Thymus (tissue), 11 donors: ENCODE results near the gene ABCA5. TPM values are rescaled to one million over a fixed set of nuclear protein-coding genes. Genes with fewer than 3 reads are reported as not detected.
A peak's percentile ranks its signal among the peaks of the same experiment; 100 is the strongest.

ENCODE experiments used
- DNase-seq, 9 donors: peaks; one replicate each; pipeline ENCODE4 v3.0.0-alpha.2; 2013; ENCODE audit warnings: low spot score in 9 of 9, low read depth in 6 of 9, missing footprints in 1 of 9
- H3K27ac ChIP-seq, 2 donors: one replicate each; pipeline ENCODE4 v1.5.1; 2013; ENCODE audit warnings: control low read depth in 1 of 2, low read depth in 1 of 2, low read length in 1 of 2, mild to moderate bottlenecking in 1 of 2, moderate library complexity in 1 of 2
- H3K27me3 ChIP-seq, 2 donors: one replicate each; pipeline ENCODE4 v1.5.1; 2013; ENCODE audit warnings: low read length in 1 of 2; ENCODE audit not compliant: control insufficient read depth in 2 of 2, insufficient read depth in 1 of 2
- H3K36me3 ChIP-seq, 2 donors: one replicate each; pipeline ENCODE4 v1.5.1; 2013; ENCODE audit warnings: low read length in 1 of 2, mild to moderate bottlenecking in 1 of 2, moderate library complexity in 1 of 2; ENCODE audit not compliant: control insufficient read depth in 2 of 2, insufficient read depth in 2 of 2
- H3K4me1 ChIP-seq, 2 donors: one replicate each; pipeline ENCODE4 v1.5.1; 2013; ENCODE audit warnings: low read length in 2 of 2; ENCODE audit not compliant: control insufficient read depth in 2 of 2, insufficient read depth in 2 of 2
- H3K4me3 ChIP-seq, 2 donors: one replicate each; pipeline ENCODE4 v1.5.1; 2013; ENCODE audit warnings: low read length in 2 of 2, control low read depth in 1 of 2, mild to moderate bottlenecking in 1 of 2
- H3K9me3 ChIP-seq, 2 donors: one replicate each; pipeline ENCODE4 v1.5.1; 2013; ENCODE audit warnings: low read length in 1 of 2, mild to moderate bottlenecking in 1 of 2; ENCODE audit not compliant: control insufficient read depth in 2 of 2, insufficient read depth in 1 of 2
- WGBS: extraction: QIAGEN DNeasy Blood & Tissue Kit; methylation state at CpG from one replicate; pipeline ENCODE4 v1.1.7; 2013; 5-methylcytosine and 5-hydroxymethylcytosine counted together
- polyA plus RNA-seq: library from polyadenylated mRNA; stranded (reverse); fragments of 200-250 nt; gene quantifications from one replicate; pipeline ENCODE4 v1.2.3, GENCODE V29; 2013
- total RNA-seq: library from RNA; stranded (reverse); fragments of 120-200 nt; gene quantifications from one replicate; pipeline ENCODE4 v1.2.4, GENCODE V29; 2013
- donor health status: healthy.

The ABCA5 gene
- total and polyA plus RNA-seq, 2 donors = 8.3 to 63.1 TPM

DNA sequence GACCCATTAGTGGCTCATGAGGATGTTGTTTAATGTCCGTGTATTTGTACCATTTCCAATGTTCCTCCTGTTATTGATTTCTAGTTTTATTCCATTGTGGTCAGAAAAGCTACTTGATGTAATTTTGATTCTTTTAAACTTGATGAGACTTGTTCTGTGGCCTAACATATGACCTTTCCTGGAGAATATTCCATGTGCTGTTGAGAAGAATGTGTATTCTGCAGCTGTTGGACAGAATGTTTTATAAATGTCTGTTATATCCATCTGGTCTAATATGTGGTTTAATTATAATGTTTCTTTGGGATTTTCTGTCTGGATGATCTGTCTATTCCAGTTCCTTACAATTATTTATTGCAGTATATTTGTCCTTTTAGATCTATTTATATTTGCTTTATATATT lies 95.4 kb downstream of the ABCA5 start:
- DNase-seq = no peak
- WGBS = 98% methylated on average over 1 of the region's 1 CpG
- no peak overlapping the region for H3K27ac ChIP-seq

DNA sequence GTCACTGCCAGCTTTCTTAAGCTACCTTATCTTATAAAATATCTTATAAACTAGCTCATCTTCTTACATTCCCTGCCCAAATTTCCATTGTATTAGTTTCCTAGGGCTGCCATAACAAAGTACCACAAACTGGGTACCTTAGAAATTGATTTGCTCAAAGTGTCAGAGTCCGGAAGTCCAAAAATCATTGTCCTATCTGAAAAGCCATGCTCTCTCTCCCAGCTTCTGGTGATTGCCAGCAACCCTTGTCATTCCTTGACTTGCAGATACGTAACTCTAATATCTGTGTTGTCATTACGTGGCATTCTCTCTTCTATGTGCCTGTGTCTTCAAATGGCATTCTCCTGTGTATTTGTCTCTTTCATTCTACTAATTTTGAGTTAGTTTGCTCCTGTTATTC lies 96.0 kb downstream of the ABCA5 start:
- H3K4me3 ChIP-seq = no peak overlapping the region
- peaks cover 0 to 3% of the 10 kb centered on the region in 2 donors for H3K36me3 ChIP-seq
- 96% methylated on average over 3 of the region's 3 CpGs for WGBS
- no peaks in the 10 kb centered on the region for H3K9me3 ChIP-seq
- no peaks in the 10 kb centered on the region for H3K27me3 ChIP-seq
- DNase-seq = no peak
- peaks cover 0 to 2% of the 10 kb centered on the region in 2 donors for H3K4me1 ChIP-seq
- no peak overlapping the region for H3K27ac ChIP-seq

More for the DNA sequence above, 95.4 kb downstream of the ABCA5 start:
- H3K36me3 ChIP-seq = peaks cover 0 to 3% of the 10 kb centered on the region in 2 donors
- no peaks in the 10 kb centered on the region for H3K27me3 ChIP-seq
- H3K9me3 ChIP-seq = no peaks in the 10 kb centered on the region
- H3K4me3 ChIP-seq = no peak overlapping the region
- H3K4me1 ChIP-seq = peaks cover 0 to 2% of the 10 kb centered on the region in 2 donors

DNA sequence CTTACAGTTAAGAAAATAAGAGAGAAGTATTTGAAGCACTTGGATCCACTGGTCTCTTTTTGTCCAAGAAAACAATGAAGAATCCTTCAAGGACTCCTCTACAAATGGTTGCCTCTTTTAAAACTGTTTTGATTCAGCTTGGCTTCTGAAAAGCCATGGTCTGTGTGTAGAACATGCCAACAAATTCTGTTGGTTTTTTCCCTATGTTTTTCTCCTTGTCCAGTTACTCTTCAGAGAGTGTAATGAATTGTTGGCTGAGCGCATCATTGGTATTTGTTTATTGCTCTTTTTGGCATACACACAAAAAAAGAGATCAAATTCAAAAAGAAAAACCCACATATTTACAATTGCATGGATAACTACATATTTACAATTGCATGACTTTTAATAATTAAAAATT lies 98.4 kb downstream of the ABCA5 start, which contains the start of gene ABCA10:
Gene ABCA10, minus strand, starts transcription at position 249 of the 400 bp plus-strand sequence. CDS start 3,466 bp downstream, outside the sequence.
- Histone ChIP-seq H3K4me3 (no peak within 1 kb of the TSS), H3K27ac (no peak within 1 kb of the TSS), H3K36me3 (no peaks in the 10 kb centered on the region), H3K9me3 (no peaks in the 10 kb centered on the region), H3K27me3 (no peaks in the 10 kb centered on the region), H3K4me1 (peaks cover 0 to 4% of the 10 kb centered on the region in 2 donors)
- 95% methylated on average over 1 of the region's 1 CpG for WGBS
- no peak for DNase-seq

DNA sequence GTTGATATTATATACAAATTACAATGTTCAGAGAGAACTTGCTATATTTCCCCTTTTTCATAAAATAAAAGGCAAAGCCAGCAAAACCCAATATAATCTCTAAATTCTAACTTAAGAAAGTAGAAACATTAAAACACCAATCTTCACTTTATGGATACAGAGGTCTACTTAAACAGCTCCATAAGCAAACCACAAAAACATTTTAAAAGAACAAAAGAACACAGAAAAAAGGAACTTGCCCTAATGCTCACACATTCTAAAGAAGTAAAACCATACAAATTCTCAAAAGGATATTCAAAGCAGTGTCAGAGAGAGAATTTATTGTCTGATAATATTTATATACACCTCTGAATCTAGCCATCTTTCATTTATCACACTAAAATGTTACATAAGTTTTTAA lies 98.9 kb downstream of the ABCA5 start:
- Histone ChIP-seq H3K4me3 (no peak overlapping the region), H3K4me1 (peaks cover 0 to 5% of the 10 kb centered on the region in 2 donors), H3K36me3 (no peaks in the 10 kb centered on the region), H3K9me3 (no peaks in the 10 kb centered on the region), H3K27me3 (no peaks in the 10 kb centered on the region), H3K27ac (no peak overlapping the region)
- no peak for DNase-seq

DNA sequence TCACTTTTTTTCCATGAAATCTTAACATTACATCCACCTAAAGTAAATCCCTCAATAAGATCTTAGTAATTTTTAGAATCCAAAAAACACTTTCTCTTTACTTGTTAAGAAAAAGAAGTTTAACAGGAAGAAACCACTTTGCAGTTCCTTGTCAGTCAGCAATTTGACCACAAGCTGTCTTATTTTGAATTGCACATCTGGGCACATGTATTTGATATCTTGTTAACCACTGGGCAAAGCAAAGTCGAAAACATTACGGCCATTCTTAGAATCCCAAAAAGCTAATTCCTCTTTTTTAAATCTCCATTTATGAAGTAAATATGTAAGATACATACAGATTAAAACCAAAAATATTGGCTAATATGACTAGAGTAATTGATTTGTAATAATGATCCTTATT lies 99.4 kb downstream of the ABCA5 start:
- no peaks in the 10 kb centered on the region for H3K9me3 ChIP-seq
- H3K4me3 ChIP-seq = no peak overlapping the region
- DNase-seq = peak in 1 of 9 donors; percentile 34
- H3K27me3 ChIP-seq = no peaks in the 10 kb centered on the region
- no peak overlapping the region for H3K27ac ChIP-seq
- H3K36me3 ChIP-seq = no peaks in the 10 kb centered on the region
- WGBS = 5% methylated on average over 2 of the region's 2 CpGs
- peaks cover 0 to 5% of the 10 kb centered on the region in 2 donors for H3K4me1 ChIP-seq

DNA sequence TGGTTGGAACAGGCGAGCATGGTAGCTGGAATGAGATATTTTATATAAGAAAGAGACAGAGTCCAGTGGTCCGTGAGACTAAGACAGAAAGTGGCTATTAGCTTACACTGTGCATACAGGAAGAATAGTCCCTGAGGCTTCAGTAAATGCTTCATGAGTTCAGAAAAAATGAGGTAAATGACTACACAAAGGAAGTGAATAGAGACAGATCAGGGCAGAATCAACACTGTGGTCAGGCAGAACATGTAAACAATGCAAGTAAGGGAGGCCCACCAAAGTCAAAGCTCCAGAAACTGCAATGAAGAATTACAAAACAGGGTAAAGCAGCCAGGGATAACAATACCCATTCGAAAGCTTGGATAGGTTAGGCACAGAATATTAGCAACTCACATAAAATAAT lies 103.1 kb downstream of the ABCA5 start:
- H3K36me3 ChIP-seq = no peaks in the 10 kb centered on the region
- 94% methylated on average over 3 of the region's 3 CpGs for WGBS
- no peak overlapping the region for H3K4me3 ChIP-seq
- no peaks in the 10 kb centered on the region for H3K27me3 ChIP-seq
- peak in 1 of 9 donors; percentile 53 for DNase-seq
- H3K4me1 ChIP-seq = peaks cover 0 to 5% of the 10 kb centered on the region in 2 donors
- no peaks in the 10 kb centered on the region for H3K9me3 ChIP-seq
- peak overlapping the region in 1 of 2 donors; percentile 20 for H3K27ac ChIP-seq

DNA sequence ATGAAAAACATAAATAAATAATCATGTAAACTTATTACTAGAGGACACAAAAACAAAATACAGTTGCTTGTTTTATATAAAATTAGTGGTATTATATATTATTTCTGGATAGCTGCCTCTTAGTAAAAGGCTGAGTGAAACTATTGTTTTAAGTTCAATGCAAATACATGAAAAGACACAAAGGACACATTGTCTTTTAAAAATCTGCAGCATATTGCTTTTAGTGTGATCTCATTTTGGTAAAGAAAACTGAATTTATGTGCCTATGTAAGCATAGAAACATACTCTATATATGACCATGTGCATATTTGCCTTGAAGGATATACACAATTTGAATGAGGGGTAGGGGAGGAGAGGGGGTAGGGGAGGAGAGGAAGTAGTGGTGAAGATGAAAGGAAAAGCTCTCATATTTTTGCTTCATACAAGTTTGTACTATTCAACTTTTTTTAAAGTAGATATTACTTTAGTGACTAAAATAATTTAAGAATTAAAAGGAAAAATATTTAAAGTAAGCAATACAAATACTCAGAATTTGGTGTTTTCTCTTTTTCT lies 104.2 kb downstream of the ABCA5 start:
- H3K27ac ChIP-seq = no peak overlapping the region
- no peaks in the 10 kb centered on the region for H3K27me3 ChIP-seq
- no peaks in the 10 kb centered on the region for H3K9me3 ChIP-seq
- peaks cover 0 to 5% of the 10 kb centered on the region in 2 donors for H3K4me1 ChIP-seq
- DNase-seq = peak in 5 of 9 donors; percentile 18 to 65 (median 35)
- no peak overlapping the region for H3K4me3 ChIP-seq
- no peaks in the 10 kb centered on the region for H3K36me3 ChIP-seq

DNA sequence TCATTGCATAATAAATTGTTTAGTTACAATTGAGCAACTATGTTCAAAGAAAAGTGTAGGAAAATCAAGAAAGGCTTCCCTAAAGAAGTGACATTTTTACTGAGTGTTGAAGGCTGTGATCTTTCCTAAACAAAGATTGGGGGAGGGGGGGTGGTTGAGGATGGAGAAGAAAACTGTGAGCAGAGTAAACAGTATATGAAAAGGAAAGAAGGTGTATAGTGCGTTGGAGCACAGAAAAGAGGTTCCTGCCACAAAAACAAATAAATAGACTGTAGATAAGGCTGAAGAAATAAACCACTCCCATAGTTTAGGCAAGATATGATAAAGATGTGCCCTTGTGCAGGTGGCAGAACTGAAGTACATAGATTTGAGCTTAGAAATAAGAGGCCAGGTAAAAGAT lies 106.8 kb downstream of the ABCA5 start:
- Histone ChIP-seq H3K27me3 (no peaks in the 10 kb centered on the region), H3K27ac (no peak overlapping the region), H3K4me1 (peaks cover 0 to 5% of the 10 kb centered on the region in 2 donors), H3K9me3 (no peaks in the 10 kb centered on the region), H3K36me3 (no peaks in the 10 kb centered on the region), H3K4me3 (no peak overlapping the region)
- no peak for DNase-seq
- 77% methylated on average over 1 of the region's 1 CpG for WGBS

DNA sequence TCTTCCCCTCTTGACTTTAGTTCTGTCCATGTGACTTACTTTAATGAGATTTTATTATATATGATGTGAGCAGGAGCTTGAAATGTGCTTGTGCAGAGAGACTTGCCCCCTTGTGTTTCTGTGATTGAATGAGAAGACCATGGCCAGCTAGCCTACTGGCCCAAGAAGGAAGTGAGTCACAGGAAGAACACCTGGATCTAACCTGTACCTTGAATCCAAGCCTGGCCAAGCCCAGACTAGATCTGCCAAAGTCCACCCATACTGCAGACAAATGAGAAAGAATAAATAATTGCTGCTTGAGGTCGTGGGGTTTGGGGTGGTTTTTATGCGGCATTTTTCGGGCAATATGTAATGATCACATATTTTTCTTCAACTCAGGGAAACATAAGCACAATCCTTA lies 107.9 kb downstream of the ABCA5 start:
- Histone ChIP-seq H3K36me3 (no peaks in the 10 kb centered on the region), H3K4me1 (peaks cover 0 to 5% of the 10 kb centered on the region in 2 donors), H3K9me3 (no peaks in the 10 kb centered on the region), H3K4me3 (no peak overlapping the region), H3K27me3 (no peaks in the 10 kb centered on the region), H3K27ac (no peak overlapping the region)
- WGBS = 98% methylated on average over 3 of the region's 3 CpGs
- no peak for DNase-seq
